Subcutaneous abdominal adipose tissue (tissue), 5 donors: ENCODE results near the gene GPR180.

Experiments used
- H3K27ac ChIP-seq: one replicate; pipeline ENCODE4 v1.7.0; 2013; ENCODE audit warnings: low read depth, mild to moderate bottlenecking, inconsistent platforms, low read length, moderate library complexity
- H3K27me3 ChIP-seq, 5 donors: one replicate each; pipeline ENCODE4 v1.7.0; 2013; ENCODE audit warnings: low read length in 5 of 5, inconsistent platforms in 1 of 5; ENCODE audit not compliant: control insufficient read depth in 5 of 5, insufficient read depth in 4 of 5
- H3K36me3 ChIP-seq, 5 donors: one replicate each; pipeline ENCODE4 v1.7.0; 2013; ENCODE audit warnings: low read length in 5 of 5; ENCODE audit not compliant: control insufficient read depth in 5 of 5, insufficient read depth in 5 of 5
- H3K4me1 ChIP-seq, 5 donors: one replicate each; pipeline ENCODE4 v1.7.0; 2013; ENCODE audit warnings: low read length in 5 of 5, mild to moderate bottlenecking in 3 of 5, moderate library complexity in 1 of 5; ENCODE audit not compliant: control insufficient read depth in 5 of 5, insufficient read depth in 5 of 5
- H3K4me3 ChIP-seq, 5 donors: one replicate each; pipeline ENCODE4 v1.7.0; 2013; ENCODE audit warnings: low read length in 5 of 5, low read depth in 1 of 5
- H3K9ac ChIP-seq, 5 donors: one replicate each; pipeline ENCODE4 v1.7.0; 2013; ENCODE audit warnings: low read length in 5 of 5, mild to moderate bottlenecking in 4 of 5, moderate library complexity in 3 of 5
- H3K9me3 ChIP-seq, 5 donors: one replicate each; pipeline ENCODE4 v1.7.0; 2013; ENCODE audit warnings: low read length in 5 of 5; ENCODE audit not compliant: control insufficient read depth in 5 of 5
- donor health status: healthy.
- donor health status: healthy.
- donor health status: healthy.
- donor health status: healthy.
- donor health status: healthy.

Gene GPR180

DNA sequence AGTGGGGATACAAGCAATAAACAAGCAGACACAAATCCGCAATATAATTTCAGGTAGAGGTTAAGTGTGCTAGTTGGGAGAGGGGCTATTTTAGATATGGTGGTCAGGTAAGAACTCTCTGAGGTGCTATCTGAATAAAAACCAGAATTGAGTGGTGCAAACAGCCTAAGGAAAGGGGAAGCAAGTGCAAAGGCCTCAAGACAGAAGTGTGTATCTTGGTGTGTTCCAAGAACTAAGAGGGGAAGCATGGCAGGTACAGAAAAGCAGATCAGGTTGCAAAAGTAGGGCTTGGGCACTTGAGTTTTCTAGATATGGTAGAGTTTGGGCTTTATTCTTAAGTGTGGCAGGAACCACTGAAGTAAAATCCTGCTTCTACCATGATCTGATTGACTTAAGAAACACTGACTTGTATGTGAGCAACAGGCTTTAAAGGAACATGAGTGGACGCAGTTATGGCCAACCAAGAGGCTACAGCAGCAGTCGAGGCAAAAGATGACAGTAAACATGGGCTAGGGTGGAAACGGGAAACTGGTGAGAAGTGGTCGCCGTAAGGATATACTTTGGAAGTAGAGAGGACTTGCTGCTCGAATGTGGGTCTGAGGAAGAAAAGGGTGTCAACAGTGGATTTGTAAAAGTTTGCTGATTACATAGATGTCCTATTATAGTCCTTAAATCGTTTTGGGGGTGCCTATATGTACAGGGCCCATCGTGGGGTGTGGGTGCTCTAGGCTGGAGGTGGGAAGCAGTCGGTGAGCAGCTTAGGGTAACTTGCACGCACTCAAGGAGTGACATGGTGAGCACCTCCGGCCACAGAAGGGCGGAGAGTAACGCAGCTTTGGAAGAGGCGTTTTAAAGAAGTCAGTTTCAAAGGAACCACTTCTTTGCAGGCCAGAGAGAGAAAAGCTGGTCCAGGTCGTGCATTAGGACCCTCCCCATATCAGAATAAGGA lies 6.4 kb upstream of the GPR180 start:
- Histone ChIP-seq H3K27me3 (no peaks in the 10 kb centered on the region), H3K36me3 (peaks cover 11 to 16% (median 14%) of the 10 kb centered on the region in 5 donors), H3K9me3 (no peaks in the 10 kb centered on the region), H3K9ac (peak overlapping the region; percentile 85 to 99 (median 95)), H3K27ac (peak overlapping the region; percentile 82), H3K4me3 (peak overlapping the region; percentile 81 to 99 (median 96)), H3K4me1 (peaks cover 3 to 26% (median 25%) of the 10 kb centered on the region in 5 donors)

DNA sequence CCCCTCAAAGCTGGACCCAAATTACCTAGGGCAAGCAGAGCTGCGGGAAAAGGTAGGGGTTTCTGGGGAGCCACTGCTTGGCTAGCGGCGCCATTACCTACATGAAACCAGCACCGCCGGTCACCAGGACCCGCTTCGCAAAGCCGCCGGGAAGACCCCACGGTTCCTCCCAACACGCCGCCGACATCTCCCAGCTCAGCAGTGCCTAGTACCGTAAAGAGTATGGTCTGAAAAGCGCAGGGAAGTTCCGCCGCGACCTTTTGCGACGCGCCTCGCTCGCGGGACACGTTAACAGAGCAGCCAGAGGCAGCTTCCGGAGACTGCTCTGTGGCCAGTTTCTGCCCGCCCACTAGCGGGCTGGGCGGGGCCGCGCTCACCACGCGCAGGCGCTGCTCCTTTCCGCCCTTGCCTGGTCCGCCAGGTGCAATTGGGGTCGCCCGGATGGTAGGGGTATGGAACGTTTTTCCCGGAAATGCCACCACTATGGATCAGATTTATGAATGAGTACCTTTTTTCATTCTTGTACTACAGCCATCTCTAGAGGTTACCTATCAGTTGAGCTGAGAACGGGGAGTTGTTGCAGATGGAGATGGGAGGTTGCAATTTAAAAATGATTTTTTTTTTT lies 5.6 kb upstream of the GPR180 start, which contains the start of gene TGDS:
TGDS (minus strand) TSS at position 203 of the 625 bp plus-strand sequence; CDS start at position 187, 16 bp downstream.
- Histone ChIP-seq H3K9ac (peak within 1 kb of the TSS; percentile 85 to 99 (median 95)), H3K36me3 (peaks cover 4 to 13% (median 9%) of the 10 kb centered on the region in 5 donors), H3K27ac (peak within 1 kb of the TSS; percentile 82), H3K4me1 (peaks cover 3 to 26% (median 25%) of the 10 kb centered on the region in 5 donors), H3K4me3 (peak within 1 kb of the TSS; percentile 81 to 99 (median 96)), H3K27me3 (no peaks in the 10 kb centered on the region), H3K9me3 (no peaks in the 10 kb centered on the region)

DNA sequence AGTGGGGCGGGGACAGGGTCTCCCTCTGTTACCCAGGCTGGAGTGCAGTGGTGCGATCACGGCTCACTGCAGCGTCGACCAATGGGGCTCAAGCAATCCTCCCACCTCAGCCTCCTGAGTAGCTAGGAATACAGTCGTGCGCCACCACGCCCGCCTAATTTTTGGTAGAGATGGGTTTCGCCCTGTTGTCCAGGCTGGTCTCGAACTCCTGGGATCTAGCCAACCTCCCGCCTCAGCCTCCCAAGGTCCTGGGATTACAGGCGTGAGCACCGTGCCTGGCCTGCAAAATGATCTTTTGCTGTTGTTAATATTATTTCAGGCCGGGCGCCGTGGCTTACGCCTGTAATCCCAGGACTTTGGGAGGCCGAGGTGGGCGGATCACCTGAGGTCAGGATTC lies 5.1 kb upstream of the GPR180 start:
- H3K9ac ChIP-seq = peak overlapping the region in 2 of 5 donors; percentile 85 to 99
- no peaks in the 10 kb centered on the region for H3K9me3 ChIP-seq

DNA sequence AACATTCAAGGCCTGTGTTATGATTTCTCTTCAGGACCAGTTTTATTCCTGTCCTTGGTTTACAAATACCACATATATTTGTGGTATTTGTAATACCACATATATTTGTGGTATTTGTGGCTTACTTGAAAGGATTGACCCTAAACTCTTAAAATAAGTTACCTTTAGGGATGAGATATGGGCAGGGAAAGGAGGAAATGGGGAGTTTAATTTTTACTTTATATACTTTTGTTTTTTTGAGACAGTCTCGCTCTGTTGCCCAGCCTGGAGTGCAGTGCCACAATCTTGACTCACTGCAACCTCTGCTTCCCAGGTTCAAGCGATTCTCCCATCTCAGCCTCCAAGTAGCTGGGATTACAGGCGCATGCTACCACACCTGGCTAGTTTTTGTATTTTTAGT lies 3.4 kb upstream of the GPR180 start:
- Histone ChIP-seq H3K4me1 (peaks cover 3 to 40% (median 38%) of the 10 kb centered on the region in 5 donors), H3K4me3 (no peak overlapping the region), H3K36me3 (no peaks in the 10 kb centered on the region), H3K9me3 (no peaks in the 10 kb centered on the region), H3K27me3 (no peaks in the 10 kb centered on the region), H3K27ac (no peak overlapping the region), H3K9ac (no peak overlapping the region)

More for the DNA sequence above, 5.1 kb upstream of the GPR180 start:
- Histone ChIP-seq H3K27me3 (no peaks in the 10 kb centered on the region), H3K4me1 (peaks cover 3 to 30% (median 25%) of the 10 kb centered on the region in 5 donors), H3K36me3 (peaks cover 0 to 9% (median 8%) of the 10 kb centered on the region in 5 donors), H3K4me3 (peak overlapping the region; percentile 75 to 99 (median 95)), H3K27ac (peak overlapping the region; percentile 82)

DNA sequence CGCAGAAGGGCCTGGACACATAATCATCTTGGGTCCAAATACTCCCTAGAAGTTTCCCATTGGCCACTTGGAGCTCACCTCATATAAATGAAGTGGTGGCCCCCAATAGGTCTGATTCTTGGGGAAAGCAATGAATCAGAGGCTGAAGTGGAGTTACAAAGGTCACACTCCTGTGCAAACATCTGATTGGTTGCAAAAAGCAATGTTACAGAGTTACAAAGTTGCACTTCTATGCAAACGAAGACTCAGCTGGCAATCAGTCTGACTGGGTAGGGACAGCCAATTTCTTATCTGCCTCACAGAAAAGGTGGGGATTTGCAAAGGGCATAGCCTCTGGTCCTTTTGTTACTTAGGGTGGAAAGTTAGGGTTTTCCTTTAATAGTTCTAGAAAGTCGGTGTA lies 1.8 kb upstream of the GPR180 start:
- peaks cover 2 to 39% (median 37%) of the 10 kb centered on the region in 5 donors for H3K4me1 ChIP-seq
- no peak overlapping the region for H3K9ac ChIP-seq
- H3K27me3 ChIP-seq = no peaks in the 10 kb centered on the region
- H3K27ac ChIP-seq = no peak overlapping the region
- no peak overlapping the region for H3K4me3 ChIP-seq
- H3K36me3 ChIP-seq = no peaks in the 10 kb centered on the region
- no peaks in the 10 kb centered on the region for H3K9me3 ChIP-seq

DNA sequence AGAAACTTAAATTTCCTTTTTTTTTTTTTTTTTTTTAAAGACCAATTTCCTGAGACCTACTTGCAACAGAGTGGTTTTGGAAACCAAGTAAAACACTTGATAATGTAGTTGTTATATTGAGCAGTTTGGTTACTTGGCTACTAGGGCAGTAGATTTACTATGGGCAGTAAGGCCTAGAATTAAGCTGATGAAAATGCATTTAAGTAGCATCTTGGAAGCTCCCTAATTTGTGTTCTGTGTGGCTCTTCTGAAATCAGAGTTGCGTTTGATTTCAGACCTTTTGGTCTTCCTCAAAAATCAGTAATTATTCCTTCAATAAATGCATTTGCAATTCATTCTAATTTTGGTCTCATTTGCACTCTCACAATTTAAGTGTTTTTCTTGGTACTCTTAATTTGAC lies 810 bp downstream of the GPR180 start:
- peak overlapping the region; percentile 48 to 84 (median 84) for H3K9ac ChIP-seq

DNA sequence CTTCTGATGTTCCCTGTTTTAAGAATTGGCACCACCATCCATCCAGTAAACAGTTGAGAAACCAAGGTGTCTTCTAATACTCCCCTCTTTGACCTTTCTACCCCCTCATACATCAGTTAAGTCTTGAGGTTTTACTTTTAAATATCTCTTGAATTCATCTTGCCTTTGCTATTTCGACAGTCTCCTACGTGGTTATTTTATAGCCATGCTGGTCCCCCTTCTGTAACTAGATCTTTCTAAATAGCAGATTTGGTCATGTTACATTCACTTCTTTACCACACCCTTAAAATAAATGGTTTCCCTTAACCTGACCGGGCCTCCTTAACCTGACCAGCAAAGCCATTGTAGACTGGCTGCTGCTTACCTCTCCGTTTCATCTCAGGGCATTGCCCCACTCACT lies 5.4 kb downstream of the GPR180 start:
- Histone ChIP-seq H3K27me3 (no peaks in the 10 kb centered on the region), H3K36me3 (peaks cover 6 to 33% (median 19%) of the 10 kb centered on the region in 5 donors), H3K9ac (no peak overlapping the region), H3K4me1 (peaks cover 0 to 34% (median 27%) of the 10 kb centered on the region in 5 donors), H3K4me3 (no peak overlapping the region), H3K9me3 (no peaks in the 10 kb centered on the region), H3K27ac (peak overlapping the region; percentile 82)

More for the DNA sequence above, 810 bp downstream of the GPR180 start:
- Histone ChIP-seq H3K36me3 (peaks cover 2 to 19% (median 7%) of the 10 kb centered on the region in 5 donors), H3K9me3 (no peaks in the 10 kb centered on the region), H3K4me3 (peak overlapping the region; percentile 82 to 95 (median 89)), H3K4me1 (peaks cover 0 to 29% (median 23%) of the 10 kb centered on the region in 5 donors), H3K27me3 (no peaks in the 10 kb centered on the region), H3K27ac (peak overlapping the region; percentile 82)

DNA sequence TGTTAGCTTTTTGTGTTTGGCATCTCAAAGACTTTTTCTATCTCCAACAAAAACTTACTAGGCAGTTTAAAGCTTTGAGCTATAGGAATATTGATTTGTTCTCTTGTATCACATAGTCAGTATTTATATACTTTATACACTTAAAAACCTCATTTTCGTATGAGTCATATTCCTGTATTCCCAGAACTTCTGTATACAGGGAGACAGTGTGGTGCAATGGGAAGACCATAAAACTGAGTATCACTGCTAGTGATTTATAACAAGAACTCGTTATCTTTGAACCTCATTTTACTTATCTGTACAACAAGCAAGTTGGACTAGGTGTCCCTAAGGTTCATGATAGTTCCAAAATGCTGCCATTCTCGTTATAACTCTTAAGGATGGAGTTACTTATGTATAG lies 6.3 kb downstream of the GPR180 start:
- peaks cover 8 to 38% (median 21%) of the 10 kb centered on the region in 5 donors for H3K36me3 ChIP-seq
- H3K4me1 ChIP-seq = peaks cover 0 to 25% (median 19%) of the 10 kb centered on the region in 5 donors
- H3K9ac ChIP-seq = peak overlapping the region in 2 of 5 donors; percentile 30 to 48
- H3K4me3 ChIP-seq = no peak overlapping the region
- no peaks in the 10 kb centered on the region for H3K9me3 ChIP-seq
- H3K27ac ChIP-seq = peak overlapping the region; percentile 82
- H3K27me3 ChIP-seq = no peaks in the 10 kb centered on the region

DNA sequence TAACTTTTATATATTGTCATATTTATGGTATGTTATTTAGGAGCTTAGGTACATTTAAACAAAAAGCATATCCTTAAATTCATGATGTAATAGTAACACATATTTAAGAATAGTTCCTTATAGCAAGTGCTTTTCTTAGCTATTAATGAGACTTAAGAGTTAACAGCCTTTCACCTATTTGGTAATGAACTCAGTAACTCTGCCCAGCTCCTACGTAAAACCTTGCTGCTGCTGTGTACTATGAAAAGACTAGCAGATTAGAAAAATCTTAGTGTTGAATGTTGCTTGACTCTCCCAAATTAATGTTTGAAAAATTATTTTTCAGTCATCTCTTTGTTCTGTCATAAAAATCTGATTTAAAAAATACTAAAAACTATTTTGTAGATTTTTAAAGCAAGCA lies 6.9 kb downstream of the GPR180 start:
- Histone ChIP-seq H3K27ac (peak overlapping the region; percentile 82), H3K36me3 (peaks cover 9 to 39% (median 21%) of the 10 kb centered on the region in 5 donors), H3K4me3 (no peak overlapping the region), H3K9me3 (no peaks in the 10 kb centered on the region), H3K27me3 (no peaks in the 10 kb centered on the region), H3K4me1 (peaks cover 0 to 19% (median 14%) of the 10 kb centered on the region in 5 donors), H3K9ac (peak overlapping the region in 3 of 5 donors; percentile 30 to 71 (median 43))
